ENCODE results near the gene ATL1. TPM values are rescaled to one million over a fixed set of nuclear protein-coding genes. Genes with fewer than 3 reads are reported as not detected.

ATL1 gene
- total RNA-seq, 2 donors from 2014 or later, result 1.3 to 1.6 TPM

DNA sequence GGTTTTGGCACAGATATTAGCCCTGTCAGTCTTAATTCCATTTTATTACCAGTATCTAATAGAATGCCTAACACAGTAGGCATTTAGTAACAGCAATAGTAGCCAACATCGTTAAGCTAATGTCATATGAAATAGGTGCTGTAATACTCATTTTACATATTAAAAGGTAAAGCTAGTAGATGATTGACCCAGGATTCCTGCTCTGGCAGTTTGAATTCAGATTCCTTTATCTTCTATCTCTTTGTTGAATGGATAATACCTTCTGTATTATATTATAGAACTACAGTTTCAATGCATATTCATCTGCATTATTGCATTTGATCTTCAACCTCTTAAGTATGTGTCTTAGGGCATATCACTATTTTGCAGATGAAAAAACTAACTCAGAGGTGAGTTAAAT is 2.9 kb downstream of the ATL1 start:
- H3K27ac Mint-ChIP-seq, result no peak overlapping the region
- ATAC-seq (no peak), DNase-seq (ENCODE audit: low spot score in 2 of 2) (no peak)
- H3K36me3 Mint-ChIP-seq, result peaks cover 0 to 11% of the 10 kb centered on the region in 2 donors
- peaks cover 0 to 2% of the 10 kb centered on the region in 2 donors for H3K9me3 Mint-ChIP-seq

DNA sequence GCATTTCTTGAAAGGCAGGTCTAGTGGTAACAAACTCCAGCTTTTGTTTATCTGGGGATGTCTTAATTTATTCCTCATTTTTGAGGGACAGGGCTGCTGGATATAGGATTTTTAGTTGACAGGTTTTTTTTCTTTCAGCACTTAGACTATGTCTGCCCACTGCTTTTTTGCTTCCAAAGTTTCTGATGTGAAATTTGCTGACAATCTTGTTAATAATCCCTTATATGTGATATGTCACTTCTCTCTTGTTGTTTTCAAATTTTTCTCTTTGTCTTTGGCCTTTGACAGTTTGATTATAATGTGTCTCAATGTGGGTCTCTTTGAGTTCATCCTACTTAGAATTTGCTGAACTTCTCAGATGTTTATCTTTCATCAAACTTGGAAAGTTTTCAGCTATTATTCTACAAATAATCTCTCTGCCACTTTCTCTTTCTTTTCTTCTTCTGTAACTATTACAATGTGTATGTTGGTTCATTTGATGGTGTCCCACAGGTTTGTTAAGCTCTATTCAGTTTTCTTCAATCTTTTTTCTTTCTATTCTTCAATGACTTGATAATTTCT is 9.8 kb downstream of the ATL1 start:
- H3K27ac Mint-ChIP-seq, result no peak overlapping the region
- ATAC-seq (no peak), DNase-seq (ENCODE audit: low spot score in 2 of 2) (no peak)
- H3K9me3 Mint-ChIP-seq, result peaks cover 22 to 26% of the 10 kb centered on the region in 2 donors
- H3K36me3 Mint-ChIP-seq, result peaks cover 7 to 25% of the 10 kb centered on the region in 2 donors

DNA sequence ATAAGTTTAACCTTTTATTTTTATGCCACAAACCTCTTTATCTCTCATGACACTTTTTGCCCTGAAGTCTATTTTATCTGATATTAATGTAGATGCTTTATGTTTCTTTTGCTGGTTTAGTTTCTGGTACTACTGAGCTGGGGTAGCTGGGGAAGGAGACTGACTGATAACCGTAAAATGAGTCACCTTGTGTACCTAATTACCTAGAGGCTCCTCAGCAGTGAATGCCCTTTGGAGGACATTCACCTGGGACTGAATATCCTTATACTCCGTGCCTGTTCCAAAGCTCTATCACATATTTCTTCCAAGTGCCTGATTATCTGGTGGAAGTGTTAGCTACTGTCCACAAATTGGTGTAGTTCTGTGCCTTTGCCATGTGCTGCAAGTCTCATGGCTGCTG is 13.9 kb downstream of the ATL1 start:
- ATAC-seq (no peak), DNase-seq (ENCODE audit: low spot score in 2 of 2) (no peak)
- Mint-ChIP-seq H3K27ac (no peak overlapping the region), H3K9me3 (peaks cover 15 to 21% of the 10 kb centered on the region in 2 donors), H3K36me3 (peaks cover 7 to 25% of the 10 kb centered on the region in 2 donors)

DNA sequence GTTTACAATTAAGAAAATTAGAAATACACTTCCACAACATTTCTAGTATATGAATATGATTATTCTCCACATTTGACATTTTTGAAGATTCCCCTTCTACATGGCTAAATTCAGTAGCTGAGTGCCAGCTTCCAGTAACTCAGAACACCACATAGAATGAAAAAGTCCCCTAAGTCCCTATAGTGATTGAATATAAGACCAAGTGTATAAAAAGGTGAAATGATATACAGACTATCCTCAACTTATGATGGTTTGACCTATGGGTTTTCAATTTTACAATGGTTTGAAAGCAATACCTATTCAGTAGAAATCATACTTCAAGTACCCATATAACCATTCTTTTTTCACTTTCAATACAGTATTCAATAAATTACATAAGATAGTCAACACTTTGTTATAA is 15.8 kb downstream of the ATL1 start:
- ATAC-seq (no peak), DNase-seq (ENCODE audit: low spot score in 2 of 2) (no peak)
- peaks cover 6 to 9% of the 10 kb centered on the region in 2 donors for H3K9me3 Mint-ChIP-seq
- H3K27ac Mint-ChIP-seq, result no peak overlapping the region
- peaks cover 3 to 15% of the 10 kb centered on the region in 2 donors for H3K36me3 Mint-ChIP-seq

DNA sequence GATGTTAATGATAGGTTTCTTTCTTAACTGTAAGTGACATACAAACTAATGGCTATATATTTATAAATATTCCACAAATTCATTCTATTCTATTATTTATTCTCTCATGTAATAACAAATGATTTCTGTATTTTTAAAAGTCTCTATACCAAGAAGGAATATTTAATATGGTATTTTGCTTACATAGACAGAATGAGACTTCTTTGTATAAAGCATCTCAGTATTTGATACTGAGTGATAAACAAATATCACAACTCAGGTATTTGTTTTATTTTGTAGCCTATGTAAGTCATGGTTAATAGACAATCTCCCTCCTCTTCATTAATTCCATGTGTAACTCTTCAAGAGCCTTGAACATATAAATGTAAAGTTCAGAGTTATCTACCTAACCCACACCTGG is 18.0 kb downstream of the ATL1 start:
- H3K9me3 Mint-ChIP-seq, result no peaks in the 10 kb centered on the region
- no peak overlapping the region for H3K27ac Mint-ChIP-seq
- no peaks in the 10 kb centered on the region for H3K36me3 Mint-ChIP-seq
- DNase-seq (ENCODE audit: low spot score in 2 of 2), result no peak
- ATAC-seq, result no peak

DNA sequence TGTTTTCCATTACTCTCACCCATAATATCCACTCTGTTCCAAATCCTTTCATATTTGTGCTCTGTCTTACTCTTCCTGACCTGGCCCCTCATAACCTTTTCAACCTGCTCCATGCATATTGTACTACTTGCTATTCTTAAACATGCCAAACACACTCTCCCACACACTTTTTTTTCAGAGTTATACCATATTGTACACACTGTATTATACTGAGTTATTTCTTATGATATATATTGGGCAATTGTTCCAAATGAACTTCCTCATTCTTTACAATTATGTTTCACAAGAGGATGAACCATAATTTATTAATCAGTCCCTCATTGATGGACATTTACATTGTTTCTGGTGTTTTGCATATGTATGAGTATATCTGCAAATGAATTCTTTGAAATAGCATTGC is 18.5 kb downstream of the ATL1 start:
- Mint-ChIP-seq H3K27ac (no peak overlapping the region), H3K9me3 (no peaks in the 10 kb centered on the region), H3K36me3 (no peaks in the 10 kb centered on the region)
- no peak for ATAC-seq
- DNase-seq (ENCODE audit: low spot score in 2 of 2), result no peak

DNA sequence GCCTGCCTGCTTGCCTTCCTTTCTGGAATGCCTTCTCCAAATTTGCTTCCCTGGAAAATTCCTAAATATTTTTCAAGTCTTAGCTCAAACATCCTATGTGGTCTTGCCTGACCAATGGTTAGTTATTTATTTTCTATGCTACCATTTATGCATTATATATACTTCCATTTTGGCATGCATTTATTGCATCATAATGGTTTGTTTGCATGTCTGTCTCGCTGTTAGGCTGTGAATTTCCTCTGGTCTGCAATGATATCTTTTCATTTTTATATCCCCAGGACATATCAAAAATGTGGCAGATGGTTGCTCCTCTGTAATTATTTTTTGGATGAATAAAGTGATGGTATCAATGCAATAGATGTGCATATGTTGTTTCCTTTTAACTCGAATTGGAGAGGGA is 30.5 kb downstream of the ATL1 start:
- ATAC-seq (no peak), DNase-seq (ENCODE audit: low spot score in 2 of 2) (no peak)
- no peaks in the 10 kb centered on the region for H3K9me3 Mint-ChIP-seq
- no peak overlapping the region for H3K27ac Mint-ChIP-seq
- H3K36me3 Mint-ChIP-seq, result no peaks in the 10 kb centered on the region

DNA sequence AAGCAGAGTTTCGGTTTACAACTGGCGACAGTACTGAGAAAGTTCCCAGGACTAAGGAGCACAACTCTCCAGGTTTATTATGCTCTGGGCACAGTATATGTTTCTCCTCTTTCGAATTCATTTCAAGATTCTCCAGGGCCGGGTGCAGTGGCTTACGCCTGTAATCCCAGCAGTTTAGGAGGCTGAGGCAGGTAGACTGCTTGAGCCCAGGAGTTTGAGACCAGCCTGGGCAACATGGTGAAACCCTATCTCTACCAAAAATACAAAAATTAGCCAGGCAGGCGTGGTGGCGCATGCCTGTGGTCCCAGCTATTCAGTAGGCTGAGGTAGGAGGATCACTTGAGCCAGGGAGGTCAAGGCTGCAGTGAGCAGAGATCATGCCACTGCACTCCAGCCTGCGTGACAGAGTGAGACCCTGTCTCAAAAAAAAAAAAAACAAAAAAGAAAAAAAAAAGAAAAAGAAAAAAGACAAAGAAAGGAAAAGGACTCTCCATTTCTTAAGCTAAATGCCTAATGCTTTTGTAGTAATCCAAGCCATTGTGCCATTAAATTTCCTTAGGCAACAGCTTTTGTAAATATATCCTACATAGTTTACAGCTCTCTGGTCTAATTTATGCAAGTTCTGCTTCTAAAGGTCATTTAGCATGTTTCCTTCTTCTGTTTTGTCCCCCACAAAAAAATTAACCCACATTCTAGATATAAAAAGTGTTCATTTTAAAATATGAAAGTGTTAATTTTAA is 34.8 kb downstream of the ATL1 start:
- H3K9me3 Mint-ChIP-seq, result no peaks in the 10 kb centered on the region
- ATAC-seq (no peak), DNase-seq (ENCODE audit: low spot score in 2 of 2) (no peak)
- H3K36me3 Mint-ChIP-seq, result no peaks in the 10 kb centered on the region
- no peak overlapping the region for H3K27ac Mint-ChIP-seq

DNA sequence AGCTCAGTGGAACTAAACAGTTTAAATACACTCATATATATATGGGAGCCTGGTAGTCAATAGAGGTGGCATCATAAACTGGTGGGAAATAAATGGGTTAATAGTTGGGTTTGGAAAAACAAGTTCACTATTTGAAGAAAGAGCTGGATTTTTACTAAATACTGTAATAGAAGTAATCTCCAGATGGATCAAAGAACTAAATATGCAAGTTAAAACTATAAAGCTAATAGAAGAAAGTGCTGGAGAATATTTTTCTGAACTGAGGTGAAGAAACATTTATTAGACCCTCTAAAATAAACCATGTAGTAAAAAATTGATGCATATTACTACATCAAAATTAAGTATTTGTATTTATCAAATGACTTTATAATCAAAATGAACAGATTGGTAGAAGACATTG is 38.8 kb downstream of the ATL1 start:
- Mint-ChIP-seq H3K9me3 (no peaks in the 10 kb centered on the region), H3K36me3 (no peaks in the 10 kb centered on the region), H3K27ac (no peak overlapping the region)
- no peak for DNase-seq (ENCODE audit: low spot score in 2 of 2)
- ATAC-seq, result no peak

DNA sequence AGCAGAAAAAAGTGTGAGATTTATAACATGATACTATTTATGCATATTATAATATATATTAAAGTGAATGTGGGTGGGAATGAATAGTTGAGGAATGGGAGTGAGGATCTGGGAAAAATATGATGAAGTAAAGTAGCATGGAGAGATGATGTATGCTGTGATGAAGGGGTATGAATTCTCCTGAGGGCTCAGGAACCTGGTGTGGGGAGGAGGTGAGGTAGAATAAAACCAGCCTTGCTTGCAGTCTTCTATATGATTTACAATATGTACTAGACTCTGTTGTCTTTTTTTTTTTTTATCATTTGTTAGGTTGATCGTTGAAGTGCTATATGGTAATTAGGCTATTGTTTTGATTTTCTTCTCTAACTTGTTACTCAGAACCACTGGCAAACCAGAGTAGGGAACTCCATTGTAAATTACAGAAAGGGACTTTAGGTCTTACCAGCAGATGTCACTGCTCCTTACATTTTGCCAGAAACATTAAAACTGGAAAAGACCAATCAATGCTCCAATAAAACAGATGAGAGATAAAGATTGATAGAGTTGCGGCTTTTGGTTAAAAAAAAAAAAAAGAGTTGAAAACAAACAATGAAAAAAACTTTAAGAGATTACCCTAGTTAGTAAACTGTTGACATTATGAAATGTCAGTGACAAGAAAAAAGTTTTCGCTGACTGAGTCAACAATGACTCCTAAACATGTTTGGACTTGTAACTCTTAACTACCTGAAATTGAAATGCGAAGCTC is 39.9 kb downstream of the ATL1 start:
- H3K36me3 Mint-ChIP-seq, result no peaks in the 10 kb centered on the region
- ATAC-seq (no peak), DNase-seq (ENCODE audit: low spot score in 2 of 2) (no peak)
- H3K27ac Mint-ChIP-seq, result no peak overlapping the region
- no peaks in the 10 kb centered on the region for H3K9me3 Mint-ChIP-seq

DNA sequence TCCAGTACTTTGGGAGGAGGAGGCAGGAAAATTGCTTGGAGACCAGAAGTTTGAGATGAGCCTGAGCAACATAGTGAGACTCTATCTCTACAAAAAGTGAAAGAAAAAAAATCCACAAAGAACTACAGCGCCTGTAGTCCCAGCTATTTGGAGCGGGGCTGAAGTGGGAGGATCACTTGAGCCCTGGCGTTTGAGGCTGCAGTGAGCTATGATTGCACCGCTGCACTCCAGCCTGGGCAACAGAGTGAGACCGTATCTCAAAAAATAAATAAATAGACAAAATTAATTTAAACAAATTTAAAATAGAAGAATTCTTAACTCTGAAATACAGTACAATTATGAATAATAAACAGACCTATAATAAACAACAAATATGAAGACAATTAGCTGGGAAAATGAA is 40.9 kb downstream of the ATL1 start:
- Mint-ChIP-seq H3K9me3 (no peaks in the 10 kb centered on the region), H3K27ac (no peak overlapping the region), H3K36me3 (no peaks in the 10 kb centered on the region)
- DNase-seq (ENCODE audit: low spot score in 2 of 2), result no peak
- ATAC-seq, result no peak

DNA sequence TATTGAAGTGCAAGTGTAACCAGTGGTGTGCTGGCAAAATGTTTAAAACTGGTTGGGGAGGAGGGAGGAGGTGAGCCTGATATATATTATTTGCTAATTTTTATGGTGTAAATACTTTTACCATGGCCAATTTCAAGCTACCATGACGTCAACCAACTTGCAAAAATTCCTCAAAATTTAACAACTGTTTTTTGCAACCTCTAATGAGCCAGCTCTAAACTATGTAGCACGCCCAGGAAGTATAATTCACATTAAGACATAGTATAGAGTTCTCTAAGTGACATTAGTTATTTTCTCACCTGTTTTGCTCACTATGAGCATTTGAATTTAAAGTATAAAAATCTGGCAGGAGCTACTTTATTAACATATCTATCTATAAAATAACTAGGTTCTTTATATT is 41.4 kb downstream of the ATL1 start:
- Mint-ChIP-seq H3K27ac (no peak overlapping the region), H3K36me3 (no peaks in the 10 kb centered on the region), H3K9me3 (no peaks in the 10 kb centered on the region)
- ATAC-seq (no peak), DNase-seq (ENCODE audit: low spot score in 2 of 2) (no peak)

DNA sequence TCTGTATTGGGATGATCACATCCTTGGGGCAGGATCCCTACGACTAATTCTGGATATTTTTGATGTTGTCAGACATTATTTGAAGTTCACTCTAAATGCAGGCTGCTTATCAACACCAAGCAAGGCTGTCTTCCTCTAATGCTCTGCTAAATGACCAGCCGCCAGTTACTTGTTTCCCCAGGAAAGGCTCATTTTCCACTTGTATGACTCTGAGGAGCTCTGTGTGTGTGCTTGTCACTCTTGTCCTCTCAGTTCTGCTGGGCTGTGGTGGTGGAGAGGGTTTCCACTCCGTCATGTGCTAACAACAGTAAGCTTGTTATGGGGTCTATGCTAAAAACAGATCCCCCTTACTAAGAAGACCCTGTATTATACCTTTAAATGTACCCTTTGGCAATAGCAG is 42.1 kb downstream of the ATL1 start:
- H3K27ac Mint-ChIP-seq, result no peak overlapping the region
- no peak for DNase-seq (ENCODE audit: low spot score in 2 of 2)
- ATAC-seq, result no peak
- no peaks in the 10 kb centered on the region for H3K36me3 Mint-ChIP-seq
- H3K9me3 Mint-ChIP-seq, result no peaks in the 10 kb centered on the region

DNA sequence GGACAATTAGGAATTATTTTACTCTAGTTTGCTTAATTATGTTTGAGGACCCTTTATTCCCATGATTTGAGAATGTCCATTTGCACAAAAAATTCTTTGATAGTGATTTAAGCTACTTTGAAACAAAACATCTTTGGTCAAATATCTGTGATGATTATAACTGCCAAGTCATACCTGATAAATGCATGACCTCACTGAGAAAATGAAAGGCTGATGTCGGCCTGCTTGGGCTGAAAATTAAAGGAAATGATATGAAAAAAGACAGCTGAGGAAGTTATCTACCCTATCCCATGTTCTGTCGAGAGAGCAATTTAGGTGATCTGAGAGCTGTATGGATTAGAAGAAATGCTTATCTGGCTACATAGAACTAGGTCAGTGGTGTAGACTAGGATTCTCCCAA is 43.6 kb downstream of the ATL1 start:
- no peaks in the 10 kb centered on the region for H3K36me3 Mint-ChIP-seq
- no peak for ATAC-seq
- DNase-seq (ENCODE audit: low spot score in 2 of 2), result no peak
- H3K9me3 Mint-ChIP-seq, result no peaks in the 10 kb centered on the region
- no peak overlapping the region for H3K27ac Mint-ChIP-seq

DNA sequence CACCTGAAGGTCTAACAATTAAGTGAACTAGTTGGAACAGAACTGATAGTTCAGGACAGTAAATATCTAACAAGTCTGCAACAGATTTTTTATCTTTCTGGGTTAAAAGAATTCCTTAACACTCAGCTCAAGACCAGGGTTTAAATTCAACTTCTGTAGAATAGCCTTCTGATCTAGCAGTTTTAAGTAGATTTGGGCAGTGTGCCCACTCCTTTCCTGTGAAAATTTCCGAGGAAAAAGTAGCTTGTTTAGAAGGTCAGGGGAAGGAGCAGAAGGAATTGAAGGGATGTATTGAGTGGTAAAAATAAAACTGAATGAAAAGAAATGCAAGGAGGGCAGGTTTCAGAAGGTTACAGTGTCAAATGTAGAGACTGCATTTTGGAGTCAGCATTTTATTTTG is 45.8 kb downstream of the ATL1 start:
- Mint-ChIP-seq H3K27ac (no peak overlapping the region), H3K36me3 (no peaks in the 10 kb centered on the region), H3K9me3 (no peaks in the 10 kb centered on the region)
- DNase-seq (ENCODE audit: low spot score in 2 of 2) (no peak), ATAC-seq (no peak)

DNA sequence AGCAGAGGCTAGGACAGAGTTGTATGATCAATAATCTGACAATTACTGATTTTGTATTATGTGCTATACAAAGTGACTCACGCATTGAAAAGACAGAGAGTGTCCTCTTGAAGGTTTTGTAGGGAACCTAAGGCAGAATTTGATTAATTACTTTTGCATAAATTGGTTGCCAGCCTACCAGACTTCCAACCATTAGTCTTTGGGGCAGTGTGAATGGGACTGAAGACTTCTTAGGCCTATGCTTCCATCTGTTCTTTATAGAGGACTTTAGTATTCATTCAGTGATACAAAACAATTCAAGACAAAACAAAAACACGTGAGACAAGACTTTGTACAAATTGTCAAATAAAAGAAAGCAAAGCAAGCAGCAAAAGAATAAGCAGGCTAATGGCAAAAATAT is 46.5 kb downstream of the ATL1 start:
- H3K27ac Mint-ChIP-seq, result no peak overlapping the region
- DNase-seq (ENCODE audit: low spot score in 2 of 2), result no peak
- no peaks in the 10 kb centered on the region for H3K36me3 Mint-ChIP-seq
- no peak for ATAC-seq
- H3K9me3 Mint-ChIP-seq, result no peaks in the 10 kb centered on the region

DNA sequence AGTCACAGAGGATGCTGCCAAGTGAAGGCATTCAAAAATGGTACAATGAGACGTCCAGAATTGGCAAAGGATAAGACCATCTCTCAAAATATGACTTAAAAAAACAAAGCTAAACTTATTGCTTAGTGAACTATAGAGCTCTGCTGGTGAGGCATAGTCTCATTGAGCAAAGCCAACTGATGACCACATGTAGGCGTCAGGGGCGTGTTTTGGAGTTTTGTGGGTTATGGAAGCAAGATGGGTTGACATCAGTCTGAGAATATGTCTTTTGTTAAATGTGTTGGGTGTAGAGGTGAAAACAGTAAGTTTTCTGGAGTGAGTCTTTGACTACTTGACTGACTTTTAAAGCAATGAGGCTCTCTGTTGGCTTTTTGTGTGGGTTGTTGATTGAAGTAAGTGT is 47.2 kb downstream of the ATL1 start:
- peak in 1 of 2 donors; percentile 7 for DNase-seq (ENCODE audit: low spot score in 2 of 2)
- ATAC-seq, result peak in 1 of 2 donors; percentile 93
- H3K27ac Mint-ChIP-seq, result no peak overlapping the region
- H3K9me3 Mint-ChIP-seq, result no peaks in the 10 kb centered on the region
- no peaks in the 10 kb centered on the region for H3K36me3 Mint-ChIP-seq

DNA sequence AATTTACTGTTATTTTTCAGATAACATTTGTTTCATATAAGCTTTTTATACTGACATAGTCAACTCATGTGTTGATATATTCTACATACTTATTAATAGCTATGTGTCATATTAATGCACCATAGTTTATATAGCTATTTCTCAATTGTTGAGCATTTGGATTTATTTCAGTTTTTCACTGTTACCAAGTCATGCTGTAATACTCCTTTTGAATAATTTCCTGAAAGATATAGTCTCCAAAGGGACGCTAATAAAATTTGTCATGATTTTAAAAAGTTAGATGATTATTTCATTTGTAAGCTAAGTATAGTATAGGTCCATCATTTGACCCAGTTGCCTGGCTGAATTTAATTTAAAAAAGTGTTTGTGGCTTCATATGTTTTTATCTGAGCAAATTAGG is 47.8 kb downstream of the ATL1 start:
- no peaks in the 10 kb centered on the region for H3K9me3 Mint-ChIP-seq
- DNase-seq (ENCODE audit: low spot score in 2 of 2), result no peak
- no peak overlapping the region for H3K27ac Mint-ChIP-seq
- ATAC-seq, result no peak
- H3K36me3 Mint-ChIP-seq, result no peaks in the 10 kb centered on the region

Measured in activated naive CD4-positive, alpha-beta T cell treated with anti-CD3 and anti-CD28 coated beads, Interleukin-2, amount 50 U/mL, for 72 hours (primary cell).